Peyer's patch (tissue), 4 donors: Measurements from ENCODE around the gene NEDD4L. TPM values are rescaled to one million over a fixed set of nuclear protein-coding genes. Genes with fewer than 3 reads are reported as not detected.

ENCODE experiments used
- DNase-seq, 3 donors: peaks; one replicate each; pipeline ENCODE4 v3.0.0-alpha.2; 2017 to 2019
- H3K27ac ChIP-seq, 4 donors: fragments of 200-600 bp; sonication (generic); one replicate each; pipeline ENCODE4 v1.5.1; 2016 to 2019
- H3K27me3 ChIP-seq, 2 donors: fragments of 200-600 bp; sonication (generic); one replicate each; pipeline ENCODE4 v1.5.1; 2019
- H3K36me3 ChIP-seq, 3 donors: fragments of 200-600 bp; sonication (generic); one replicate each; pipeline ENCODE4 v1.5.1; 2016 to 2019
- H3K4me1 ChIP-seq, 4 donors: fragments of 200-600 bp; sonication (generic); one replicate each; pipeline ENCODE4 v1.5.1; 2016 to 2019
- H3K4me3 ChIP-seq, 4 donors: fragments of 200-600 bp; sonication (generic); 1 replicate in 3 of 4; 2 replicates in 1 of 4; pipeline ENCODE4 v1.5.1; 2016 to 2019; ENCODE audit warnings: mild to moderate bottlenecking in 1 of 4
- H3K9me3 ChIP-seq, 4 donors: fragments of 200-600 bp; sonication (generic); one replicate each; pipeline ENCODE4 v1.5.1; 2016 to 2019; ENCODE audit warnings: mild to moderate bottlenecking in 1 of 4
- CTCF ChIP-seq, 6 experiments: fragments of 450-650 bp in 4 of 6; fragments of 200-600 bp in 2 of 6; sonication (generic) in 1 of 6; IDR thresholded peaks; one replicate each; pipeline ENCODE4 v1.5.1; 2017 to 2019; ENCODE audit warnings: antibody characterized with exemption in 6 of 6, mild to moderate bottlenecking in 3 of 6, moderate library complexity in 1 of 6
- POLR2A ChIP-seq, 2 donors: fragments of 450-650 bp; IDR thresholded peaks; one replicate each; pipeline ENCODE4 v1.5.1; 2017; ENCODE audit warnings: antibody characterized with exemption in 2 of 2, mild to moderate bottlenecking in 2 of 2, moderate library complexity in 2 of 2
- total RNA-seq, 4 donors: library from RNA; depleted of rRNA; stranded (reverse); fragments of >200 nt; gene quantifications; one replicate each; pipeline ENCODE4 v1.1.0, GENCODE V29; 2016

The NEDD4L gene
- total RNA-seq, 4 donors from 2014 or later: 213 to 312 (median 277) TPM

- H3K4me1 ChIP-seq: no peaks in the 10 kb centered on the region
- H3K27me3 ChIP-seq: no peaks in the 10 kb centered on the region
- H3K4me3 ChIP-seq: no peak overlapping the region
- TF ChIP-seq POLR2A (IDR thresholded peaks at IDR 0.05) (no peak), CTCF (IDR thresholded peaks at IDR 0.05) (no peak)
- no peak for DNase-seq
- H3K36me3 ChIP-seq: peaks cover 0 to 61% (median 0%) of the 10 kb centered on the region in 3 donors
- H3K27ac ChIP-seq: no peak overlapping the region
- H3K9me3 ChIP-seq: no peaks in the 10 kb centered on the region
Observed at GRCh38 chr18:58349650-58350049, 305.6 kb downstream of the NEDD4L start.

- Histone ChIP-seq H3K4me3 (no peak overlapping the region), H3K4me1 (no peaks in the 10 kb centered on the region), H3K9me3 (no peaks in the 10 kb centered on the region), H3K27ac (no peak overlapping the region), H3K27me3 (no peaks in the 10 kb centered on the region), H3K36me3 (peaks cover 0 to 65% (median 0%) of the 10 kb centered on the region in 3 donors)
- TF ChIP-seq POLR2A (IDR thresholded peaks at IDR 0.05) (no peak), CTCF (IDR thresholded peaks at IDR 0.05) (no peak)
- no peak for DNase-seq
Observed at GRCh38 chr18:58350526-58350925, 306.5 kb downstream of the NEDD4L start.

GRCh38 chr18:58351776-58352175 is 307.8 kb downstream of the NEDD4L start:
- DNase-seq: no peak
- peaks cover 0 to 60% (median 0%) of the 10 kb centered on the region in 3 donors for H3K36me3 ChIP-seq
- TF ChIP-seq POLR2A (IDR thresholded peaks at IDR 0.05) (no peak), CTCF (IDR thresholded peaks at IDR 0.05) (no peak)

GRCh38 chr18:58353581-58353980 is 309.6 kb downstream of the NEDD4L start:
- no peak for DNase-seq
- H3K4me1 ChIP-seq: no peaks in the 10 kb centered on the region
- H3K4me3 ChIP-seq: no peak overlapping the region
- H3K9me3 ChIP-seq: no peaks in the 10 kb centered on the region
- no peak overlapping the region for H3K27ac ChIP-seq
- TF ChIP-seq POLR2A (IDR thresholded peaks at IDR 0.05) (no peak), CTCF (IDR thresholded peaks at IDR 0.05) (no peak)
- H3K36me3 ChIP-seq: peaks cover 0 to 70% (median 0%) of the 10 kb centered on the region in 3 donors
- no peaks in the 10 kb centered on the region for H3K27me3 ChIP-seq

More at GRCh38 chr18:58351776-58352175, 307.8 kb downstream of the NEDD4L start:
- H3K4me3 ChIP-seq: no peak overlapping the region
- no peaks in the 10 kb centered on the region for H3K4me1 ChIP-seq
- no peaks in the 10 kb centered on the region for H3K27me3 ChIP-seq
- no peak overlapping the region for H3K27ac ChIP-seq
- H3K9me3 ChIP-seq: no peaks in the 10 kb centered on the region

- Histone ChIP-seq H3K27ac (no peak overlapping the region), H3K4me3 (no peak overlapping the region), H3K9me3 (no peaks in the 10 kb centered on the region), H3K27me3 (no peaks in the 10 kb centered on the region), H3K36me3 (peaks cover 0 to 72% (median 0%) of the 10 kb centered on the region in 3 donors), H3K4me1 (no peaks in the 10 kb centered on the region)
- DNase-seq: no peak
- TF ChIP-seq POLR2A (IDR thresholded peaks at IDR 0.05): no peak
- TF ChIP-seq CTCF (IDR thresholded peaks at IDR 0.05): no peak
Observed at GRCh38 chr18:58354051-58354450, 310.0 kb downstream of the NEDD4L start.

- H3K27me3 ChIP-seq: no peaks in the 10 kb centered on the region
- H3K4me3 ChIP-seq: no peak overlapping the region
- TF ChIP-seq CTCF (IDR thresholded peaks at IDR 0.05): no peak
- no peak for TF ChIP-seq POLR2A (IDR thresholded peaks at IDR 0.05)
- DNase-seq: no peak
- no peaks in the 10 kb centered on the region for H3K4me1 ChIP-seq
- H3K9me3 ChIP-seq: no peaks in the 10 kb centered on the region
- no peak overlapping the region for H3K27ac ChIP-seq
- H3K36me3 ChIP-seq: peaks cover 0 to 72% (median 0%) of the 10 kb centered on the region in 3 donors
Observed at GRCh38 chr18:58354791-58355190, 310.8 kb downstream of the NEDD4L start.
